HG02884 (cell line): Measurements from ENCODE around the gene ZNRD2.

Experiments used
- ATAC-seq: cut with Tn5 transposase; IDR thresholded peaks from one replicate; pipeline ENCODE4 v1.9.1; 2021; ENCODE audit warnings: mild to moderate bottlenecking, moderate library complexity; ENCODE audit not compliant: unreplicated experiment

Gene ZNRD2

DNA sequence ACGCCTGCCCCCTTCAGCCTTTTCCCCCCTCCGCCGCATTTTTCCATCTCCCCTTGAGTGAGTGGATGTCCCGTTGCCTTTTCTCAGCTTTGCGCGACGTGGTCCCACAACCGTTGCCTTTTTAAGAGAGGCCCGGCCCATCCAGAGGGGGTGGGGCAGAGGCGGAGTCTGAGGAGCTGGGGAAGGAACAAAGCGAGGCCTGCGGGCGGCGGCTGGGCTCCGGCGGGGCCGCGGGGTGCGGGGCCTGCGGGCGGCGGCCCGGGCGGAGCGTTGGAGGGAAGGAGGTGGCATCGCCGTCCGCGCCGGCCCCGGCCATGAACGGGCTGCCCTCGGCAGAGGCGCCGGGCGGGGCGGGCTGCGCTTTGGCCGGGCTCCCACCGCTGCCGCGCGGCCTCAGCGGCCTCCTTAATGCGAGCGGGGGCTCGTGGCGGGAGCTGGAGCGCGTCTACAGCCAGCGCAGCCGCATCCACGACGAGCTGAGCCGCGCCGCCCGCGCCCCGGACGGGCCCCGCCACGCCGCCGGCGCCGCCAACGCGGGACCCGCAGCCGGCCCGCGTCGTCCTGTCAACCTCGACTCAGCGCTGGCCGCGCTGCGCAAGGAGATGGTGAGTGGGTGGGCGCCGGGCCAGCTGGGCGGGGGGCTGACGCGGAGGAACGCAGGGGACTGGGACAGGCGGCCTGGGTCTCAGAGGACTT is 2.2 kb downstream of the ZNRD2 start, which contains the start of gene FAM89B:
Gene FAM89B (plus strand): TSS at position 183 of the 696 bp plus-strand sequence. CDS start 132 bp downstream, at position 315.
- ATAC-seq: no peak

DNA sequence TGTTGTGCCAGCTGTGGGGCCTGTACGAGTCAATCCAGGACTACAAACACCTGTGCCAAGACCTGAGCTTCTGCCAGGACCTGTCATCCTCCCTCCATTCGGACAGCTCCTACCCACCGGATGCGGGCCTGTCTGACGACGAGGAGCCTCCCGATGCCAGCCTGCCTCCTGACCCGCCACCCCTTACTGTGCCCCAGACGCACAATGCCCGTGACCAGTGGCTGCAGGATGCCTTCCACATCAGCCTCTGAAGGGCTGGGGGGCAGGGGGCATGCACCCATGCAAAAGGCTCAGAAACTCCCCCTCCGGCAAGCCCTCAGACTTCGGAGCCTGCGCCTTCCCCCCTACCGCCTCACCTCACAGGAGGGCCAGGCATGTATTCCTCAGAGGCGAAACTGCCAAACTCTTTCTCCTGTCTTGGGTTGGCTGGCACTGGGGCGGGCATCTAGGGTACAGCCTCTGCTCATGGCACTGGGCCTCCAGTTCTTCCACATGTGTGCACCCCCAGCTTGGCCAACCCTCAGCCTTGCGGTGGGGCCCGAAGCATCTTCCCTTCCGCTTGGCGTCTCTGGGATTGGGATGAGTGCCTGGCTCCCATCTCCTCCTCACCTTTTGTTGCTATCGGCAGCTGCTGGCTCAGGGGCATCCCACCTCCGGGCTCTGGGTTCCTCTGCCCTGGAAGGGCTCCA is 3.3 kb downstream of the ZNRD2 start:
- no peak for ATAC-seq

DNA sequence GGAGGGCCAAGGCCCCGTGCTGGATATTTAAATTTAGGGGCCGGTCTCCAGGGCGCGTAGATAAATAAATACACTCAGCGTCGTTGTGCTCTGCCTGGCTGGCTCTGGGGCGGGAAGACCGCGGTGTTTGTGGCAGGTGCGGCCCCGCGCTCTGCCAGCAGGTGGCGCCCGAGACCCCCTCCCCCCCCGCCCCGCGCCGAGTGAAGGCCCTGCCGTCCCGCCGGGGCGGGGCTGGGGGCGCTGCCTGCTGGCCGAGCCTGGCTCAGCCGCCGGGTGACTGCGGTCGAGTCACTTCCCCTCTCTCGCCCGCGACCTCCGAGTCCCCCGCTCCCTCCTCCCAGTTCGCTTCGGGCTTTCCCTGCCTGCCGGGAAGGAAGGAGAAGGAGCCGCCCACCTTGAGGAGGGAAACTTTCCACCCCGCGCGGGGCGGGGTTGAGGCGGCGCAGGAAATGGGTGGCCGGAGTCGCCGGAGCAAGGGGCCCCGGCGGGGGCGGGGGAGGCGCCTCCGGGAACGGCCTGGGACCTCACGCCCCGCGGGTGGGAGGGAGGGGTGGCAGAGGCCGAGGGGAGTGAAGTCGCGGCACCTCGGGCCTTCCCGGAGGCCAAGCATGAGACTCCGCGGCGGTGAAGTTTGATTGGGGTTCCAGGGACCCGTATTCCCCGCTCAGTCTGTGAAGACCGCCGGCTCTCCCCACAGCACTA is 4.0 kb downstream of the ZNRD2 start:
- ATAC-seq: peak; percentile 31

DNA sequence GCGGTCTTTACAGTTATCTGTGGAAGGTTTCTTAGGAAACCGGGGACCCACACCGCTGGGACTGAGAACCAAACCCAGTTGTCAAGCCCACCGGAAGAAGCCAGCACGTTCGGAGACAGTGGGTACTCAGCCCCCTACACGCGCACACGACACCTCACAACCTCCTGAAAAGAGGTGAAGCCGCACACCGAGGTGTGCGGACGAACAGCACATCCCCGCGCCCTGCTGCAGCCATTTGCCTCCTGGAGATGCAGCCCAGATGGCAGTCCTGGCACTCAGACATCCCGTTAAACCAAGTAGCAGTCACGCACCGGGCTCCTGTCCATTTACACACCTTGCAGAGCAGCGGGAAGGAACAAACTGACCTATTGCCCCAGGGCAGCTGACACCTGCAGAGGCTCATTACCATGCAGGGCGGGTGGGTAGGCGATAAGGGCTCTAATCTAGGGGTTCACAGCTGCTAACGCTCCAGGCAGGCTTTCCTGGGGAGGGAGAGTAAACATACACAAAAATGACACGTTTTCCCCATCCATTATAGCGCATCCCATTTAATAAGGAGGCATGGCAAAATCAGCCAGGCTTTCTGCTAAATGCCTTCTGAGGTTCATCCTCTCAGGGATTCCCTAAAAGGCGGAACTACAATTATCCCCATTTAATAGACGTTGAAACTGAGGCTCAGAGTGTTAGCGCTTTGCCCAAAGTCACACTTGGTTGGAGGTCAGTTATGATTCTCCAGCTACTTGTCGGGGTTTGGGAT is 4.7 kb downstream of the ZNRD2 start:
- ATAC-seq: no peak

DNA sequence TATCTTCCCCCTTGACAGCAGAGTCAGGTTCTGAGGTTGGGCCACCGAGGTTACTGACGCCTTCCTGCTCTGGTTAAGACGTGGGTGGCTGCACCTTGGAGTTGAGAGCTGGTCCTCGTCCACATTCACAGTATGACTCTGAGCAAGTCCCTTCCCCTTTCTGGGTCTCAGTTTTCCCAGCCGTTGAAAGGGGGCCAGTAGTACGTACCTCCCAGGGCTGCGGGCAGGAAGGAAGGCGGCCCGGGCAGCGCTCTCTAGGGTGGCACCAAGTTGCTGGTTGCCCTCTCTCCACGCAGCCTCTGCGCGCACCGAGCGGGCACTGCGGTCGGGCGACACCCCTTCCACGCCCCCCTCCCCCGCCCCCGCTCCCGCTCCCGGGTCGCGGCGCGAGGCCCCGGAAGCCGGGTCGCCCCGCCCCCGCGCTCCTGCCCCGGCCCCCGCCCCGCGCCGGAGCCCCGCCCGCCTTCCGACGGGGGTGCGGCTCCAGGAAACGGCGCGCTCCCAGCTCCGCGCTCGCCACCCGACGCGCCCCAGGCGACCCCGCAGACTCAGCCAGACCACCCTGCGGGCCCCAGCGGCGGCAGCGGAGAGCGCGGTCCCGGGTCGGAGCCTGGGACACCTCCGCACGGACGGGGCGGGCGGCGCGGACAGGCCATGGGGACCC is 5.4 kb downstream of the ZNRD2 start, which contains the start of gene EHBP1L1:
Gene EHBP1L1 (plus strand): TSS at position 486 of the 664 bp plus-strand sequence. CDS start 250 bp downstream, outside the sequence.
- no peak for ATAC-seq

DNA sequence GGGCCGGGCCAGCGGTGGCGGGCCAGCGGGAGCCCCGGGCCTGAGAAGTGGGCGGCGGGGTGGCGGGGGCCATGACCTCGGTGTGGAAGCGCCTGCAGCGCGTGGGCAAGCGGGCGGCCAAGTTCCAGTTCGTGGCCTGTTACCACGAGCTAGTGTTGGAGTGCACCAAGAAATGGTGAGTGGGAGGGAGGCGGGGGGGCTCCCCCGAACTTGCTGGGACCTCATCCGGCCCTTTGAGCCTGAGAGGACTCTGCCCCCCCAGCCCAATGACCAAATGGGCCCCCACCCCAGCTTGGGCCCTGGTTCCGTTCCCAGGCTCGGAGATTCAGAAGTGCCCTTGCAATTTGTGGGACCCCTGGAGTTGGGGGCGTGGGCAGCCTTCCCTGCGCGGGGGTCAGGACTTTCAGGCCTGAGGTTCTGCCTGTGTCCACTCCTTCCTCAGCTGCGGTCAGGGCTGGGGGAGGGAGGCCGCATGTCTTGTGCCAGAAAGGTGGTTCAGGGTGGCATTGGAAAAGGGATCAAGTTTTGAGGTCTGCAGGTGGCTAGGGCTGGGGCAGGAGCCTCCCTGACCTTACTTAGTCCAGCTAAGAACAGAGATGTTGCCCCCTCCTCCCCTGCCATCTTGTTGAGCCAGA is 6.1 kb downstream of the ZNRD2 start:
- no peak for ATAC-seq

DNA sequence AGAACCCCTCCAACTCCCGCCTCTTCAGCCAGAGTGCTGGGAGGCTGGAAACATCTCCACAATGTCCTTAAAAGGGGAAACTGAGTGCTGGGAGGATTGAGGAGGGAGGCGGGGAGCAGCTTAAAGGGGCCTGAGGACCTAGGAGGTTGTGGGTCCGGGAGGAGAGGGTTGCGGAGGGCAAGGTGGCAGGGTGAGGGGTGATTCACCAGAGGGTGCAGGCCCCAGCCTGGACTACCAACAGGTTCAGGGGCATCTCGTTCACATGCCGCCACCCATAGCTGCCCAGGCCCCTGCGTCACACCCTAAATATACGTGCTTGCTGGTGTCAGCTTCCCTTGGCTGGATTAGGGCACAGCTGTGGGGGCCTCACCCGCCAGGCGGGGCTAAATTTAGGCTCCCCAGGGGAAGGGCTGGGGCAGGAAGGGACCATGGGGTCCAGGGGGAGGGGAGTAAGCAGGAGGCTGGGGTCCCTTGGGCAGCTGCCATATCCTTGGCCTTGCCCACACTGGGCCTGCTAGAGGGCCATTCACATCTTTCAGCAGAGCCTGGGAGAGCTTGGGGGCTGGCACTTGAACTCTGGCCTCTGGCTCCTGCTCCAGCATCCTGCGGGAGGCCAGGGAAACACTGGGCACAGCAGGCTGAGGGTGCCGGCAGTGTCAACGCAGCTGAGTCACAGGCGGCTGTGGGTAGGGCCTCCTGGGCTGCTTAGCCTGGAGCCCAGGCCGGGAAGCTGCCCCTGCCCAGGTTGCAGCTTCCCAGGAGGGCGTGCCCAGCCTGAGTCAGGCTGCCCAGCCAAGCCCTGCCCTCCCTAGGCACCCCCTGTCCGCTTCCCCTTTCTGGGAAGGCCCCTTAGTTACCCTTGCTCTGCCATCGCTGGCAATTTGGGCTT is 6.8 kb downstream of the ZNRD2 start:
- no peak for ATAC-seq

DNA sequence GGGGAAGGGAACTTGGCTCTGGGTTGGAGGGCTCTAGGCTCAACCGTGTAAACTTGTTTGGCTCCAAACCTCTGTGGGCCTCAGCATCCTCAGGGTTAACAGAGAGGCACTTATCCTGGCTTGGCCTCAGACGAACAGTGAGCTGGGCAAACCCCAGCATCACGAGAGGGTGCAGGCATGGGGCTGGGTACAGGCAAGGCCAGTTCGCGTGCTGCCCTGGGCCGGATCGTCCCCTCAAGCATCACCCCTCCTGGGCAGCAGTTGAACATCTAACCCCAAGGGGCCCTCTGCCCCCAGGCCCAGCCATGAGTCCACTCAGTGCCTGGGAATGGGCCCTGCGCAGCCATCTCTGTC is 7.5 kb downstream of the ZNRD2 start:
- no peak for ATAC-seq

DNA sequence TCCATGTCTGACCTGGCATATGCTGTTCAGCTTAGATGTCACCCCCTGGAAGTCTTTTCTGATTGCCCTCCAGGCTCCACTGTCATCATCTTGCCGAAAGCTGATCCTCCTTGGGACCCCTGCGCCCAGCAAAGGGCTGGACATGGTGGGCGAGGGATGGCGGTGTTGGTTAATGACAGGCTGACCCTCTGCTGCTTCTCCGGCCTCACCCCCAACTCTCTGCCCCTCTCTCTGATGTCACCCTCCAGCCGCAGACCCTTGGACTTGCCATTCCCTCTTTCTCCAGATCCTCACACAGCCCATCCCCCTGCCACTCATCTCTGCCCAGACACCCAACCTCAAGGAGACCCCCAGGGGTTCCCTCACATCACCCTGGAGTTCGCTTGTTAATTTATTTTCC is 7.9 kb downstream of the ZNRD2 start:
- ATAC-seq: no peak

DNA sequence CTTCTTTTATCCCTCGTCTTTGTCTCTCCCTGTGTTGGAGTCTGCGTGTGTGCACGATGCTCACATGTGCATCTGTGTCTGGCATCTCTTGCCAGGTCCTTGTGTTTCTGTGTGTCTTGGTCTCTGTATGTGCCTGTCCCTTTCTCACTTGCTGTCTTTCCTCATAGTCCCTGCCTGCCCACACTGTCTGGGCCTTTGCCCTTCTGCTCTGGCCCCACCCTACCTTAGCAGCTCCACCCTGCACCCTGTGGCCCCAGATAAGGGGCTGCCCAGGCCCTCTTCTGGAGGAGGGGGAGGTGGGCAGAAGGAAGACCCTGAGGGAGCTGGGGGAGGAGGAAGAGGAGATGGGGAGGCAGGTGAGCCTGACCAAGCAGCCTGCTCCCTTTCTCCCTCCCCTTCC is 8.4 kb downstream of the ZNRD2 start:
- no peak for ATAC-seq

DNA sequence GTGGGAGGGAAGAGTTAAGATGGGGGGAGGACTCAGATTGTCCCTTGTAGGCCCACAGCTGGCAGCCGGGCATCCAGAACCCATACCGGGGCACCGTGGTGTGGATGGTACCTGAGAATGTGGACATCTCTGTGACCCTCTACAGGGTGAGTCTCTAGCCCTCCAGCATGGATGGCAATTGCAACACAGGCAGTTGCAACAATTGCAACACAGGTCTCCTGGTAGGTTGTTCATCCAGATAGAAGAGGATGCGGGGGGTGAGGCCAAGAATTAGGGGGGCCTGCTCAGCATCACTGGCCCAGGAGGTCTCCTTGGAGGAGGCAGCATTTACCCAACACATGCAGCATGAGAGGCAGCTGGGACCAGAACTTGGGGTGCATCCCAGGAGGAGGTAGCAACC is 9.0 kb downstream of the ZNRD2 start:
- ATAC-seq: no peak

DNA sequence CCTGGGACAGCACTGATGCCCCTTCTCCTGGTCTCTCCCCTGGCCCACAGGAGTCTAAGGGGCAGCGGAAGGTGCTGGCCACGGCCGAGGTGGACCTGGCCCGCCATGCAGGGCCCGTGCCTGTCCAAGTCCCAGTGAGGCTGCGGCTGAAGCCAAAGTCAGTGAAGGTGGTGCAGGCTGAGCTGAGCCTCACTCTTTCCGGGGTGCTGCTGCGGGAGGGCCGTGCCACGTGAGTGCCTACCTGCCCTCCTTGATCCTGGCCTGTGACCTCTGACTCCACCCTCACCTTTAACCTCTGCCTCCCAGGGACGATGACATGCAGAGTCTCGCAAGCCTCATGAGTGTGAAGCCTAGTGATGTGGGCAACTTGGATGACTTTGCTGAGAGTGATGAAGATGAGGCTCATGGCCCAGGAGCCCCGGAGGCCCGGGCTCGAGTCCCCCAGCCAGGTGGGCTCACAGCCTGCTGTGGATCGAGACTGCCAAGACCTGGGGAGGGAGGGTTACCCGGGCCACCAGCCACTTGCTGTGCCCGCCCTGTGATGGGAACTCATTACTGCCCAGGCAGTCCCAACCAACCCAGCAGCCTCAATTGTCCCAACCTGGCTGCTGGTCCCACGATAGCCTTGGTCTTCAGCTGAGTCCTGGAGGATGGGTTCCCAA is 9.9 kb downstream of the ZNRD2 start:
- ATAC-seq: no peak

DNA sequence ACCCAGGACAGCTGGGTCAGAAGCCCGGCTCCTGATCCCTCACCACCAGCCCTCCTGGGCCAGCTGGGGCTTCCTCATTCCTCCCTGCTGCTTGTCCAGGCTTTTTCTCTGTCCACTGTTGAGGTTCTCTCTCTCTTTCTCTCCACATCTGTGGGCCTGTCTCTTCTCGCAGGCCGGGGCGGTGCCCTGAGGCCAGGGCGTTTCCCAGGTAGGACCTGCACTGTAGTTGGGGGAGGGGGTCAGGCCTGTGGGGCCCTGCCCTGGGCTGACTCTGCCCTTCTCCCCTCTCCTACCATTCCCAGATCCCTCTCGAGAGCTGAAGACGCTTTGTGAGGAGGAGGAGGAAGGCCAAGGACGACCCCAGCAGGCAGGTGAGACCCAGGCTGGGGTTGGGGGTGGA is 10.5 kb downstream of the ZNRD2 start:
- ATAC-seq: no peak

DNA sequence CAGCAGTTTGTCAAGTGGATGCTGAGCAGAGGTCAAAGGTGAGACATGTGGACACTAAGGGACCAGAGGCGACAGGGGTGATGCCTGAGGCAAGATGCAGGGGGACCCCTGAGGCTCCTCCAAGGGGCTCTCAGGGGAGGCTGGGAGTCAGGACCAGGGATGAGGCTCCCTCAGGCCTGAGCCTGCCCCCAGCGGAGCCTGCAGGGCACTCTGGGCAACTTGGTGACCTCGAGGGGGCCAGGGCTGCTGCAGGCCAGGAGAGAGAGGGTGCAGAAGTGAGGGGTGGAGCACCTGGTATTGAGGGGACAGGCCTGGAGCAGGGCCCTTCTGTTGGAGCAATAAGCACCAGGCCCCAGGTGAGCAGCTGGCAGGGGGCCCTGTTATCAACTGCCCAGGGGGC is 11.7 kb downstream of the ZNRD2 start:
- ATAC-seq: no peak

DNA sequence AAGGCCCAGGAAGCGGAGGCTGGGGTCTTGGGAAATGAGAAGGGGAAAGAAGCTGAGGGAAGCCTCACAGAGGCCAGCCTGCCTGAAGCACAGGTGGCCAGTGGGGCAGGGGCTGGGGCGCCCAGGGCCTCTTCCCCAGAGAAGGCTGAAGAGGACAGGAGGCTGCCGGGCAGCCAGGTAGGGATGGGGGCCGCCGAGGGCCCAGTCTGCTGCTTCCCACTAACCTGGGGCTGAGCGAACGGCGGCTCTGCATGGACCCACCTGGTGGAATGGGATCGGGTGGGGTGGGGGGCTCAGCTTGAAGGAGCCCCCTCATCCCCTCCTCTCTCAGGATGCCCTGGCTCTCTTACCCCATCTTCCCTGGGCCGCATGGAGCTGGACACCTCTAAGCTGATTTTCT is 13.3 kb downstream of the ZNRD2 start:
- ATAC-seq: no peak

DNA sequence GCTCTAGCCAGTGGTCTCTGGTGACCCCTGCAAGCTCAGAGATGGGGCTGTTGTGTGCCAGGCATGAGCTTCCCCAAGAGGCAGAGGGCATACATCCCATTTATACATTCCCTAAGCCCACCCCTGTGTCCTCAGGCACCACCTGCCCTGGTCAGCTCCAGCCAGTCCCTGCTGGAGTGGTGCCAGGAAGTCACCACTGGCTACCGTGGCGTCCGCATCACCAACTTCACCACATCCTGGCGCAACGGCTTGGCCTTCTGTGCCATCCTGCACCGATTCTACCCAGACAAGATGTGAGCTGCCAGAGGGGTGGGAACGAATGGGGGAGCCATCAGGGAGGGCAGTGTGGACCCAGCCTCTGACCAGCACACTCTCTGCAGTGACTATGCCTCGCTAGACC is 13.8 kb downstream of the ZNRD2 start:
- ATAC-seq: no peak

DNA sequence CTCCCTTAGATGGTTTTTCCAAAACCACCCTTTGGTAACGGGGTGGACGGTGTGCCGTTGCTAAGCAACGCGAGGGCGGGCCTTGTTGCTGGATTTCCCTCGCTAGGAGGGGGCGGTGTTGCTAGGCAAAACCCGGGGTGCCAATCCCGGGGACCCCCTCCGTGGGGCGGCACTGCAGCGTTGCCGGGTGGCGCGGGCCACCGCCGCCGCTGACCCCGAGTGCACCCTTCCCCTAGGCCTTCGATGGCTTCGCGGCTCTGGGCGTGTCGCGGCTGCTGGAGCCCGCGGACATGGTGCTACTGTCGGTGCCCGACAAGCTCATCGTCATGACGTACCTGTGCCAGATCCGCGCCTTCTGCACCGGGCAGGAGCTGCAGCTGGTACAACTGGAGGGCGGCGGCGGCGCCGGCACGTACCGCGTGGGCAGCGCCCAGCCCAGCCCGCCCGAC is 14.5 kb downstream of the ZNRD2 start:
- no peak for ATAC-seq

DNA sequence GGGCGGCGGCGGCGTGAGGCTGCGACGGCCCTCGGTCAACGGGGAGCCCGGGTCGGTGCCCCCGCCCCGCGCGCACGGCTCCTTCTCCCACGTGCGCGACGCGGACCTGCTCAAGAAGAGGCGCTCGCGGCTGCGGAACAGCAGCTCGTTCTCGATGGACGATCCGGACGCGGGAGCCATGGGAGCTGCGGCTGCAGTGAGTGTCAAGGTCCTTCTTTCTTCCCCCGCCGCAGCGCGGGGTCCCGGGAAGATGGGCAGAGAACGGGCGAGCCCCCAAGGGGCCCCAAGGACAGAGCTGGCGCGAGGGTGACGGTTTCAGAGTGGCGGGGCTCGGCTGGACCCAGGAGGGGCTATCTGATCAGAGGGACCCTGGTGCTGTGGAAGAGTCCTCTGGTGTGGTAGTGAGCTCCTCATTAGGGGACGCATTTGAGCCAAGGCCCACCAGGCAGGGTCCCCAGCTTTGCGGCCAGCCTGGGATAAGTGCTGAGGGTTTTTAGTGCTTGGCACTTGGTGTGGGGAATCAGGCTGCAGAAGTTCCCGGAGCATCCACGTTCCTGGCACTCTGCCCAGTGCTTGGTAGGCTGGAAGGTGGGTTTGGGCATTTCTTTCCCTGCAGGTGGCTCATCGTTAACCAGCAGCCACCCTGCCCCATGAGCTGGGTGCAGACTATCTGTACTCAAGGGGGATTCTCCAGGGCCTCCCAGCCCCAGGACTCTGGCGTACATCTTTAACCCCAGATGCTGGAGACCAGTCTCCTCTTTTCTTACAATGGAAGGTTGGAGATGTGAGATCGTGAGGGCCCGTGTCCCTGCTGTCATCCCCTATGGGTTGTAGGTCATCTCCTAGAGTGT is 15.3 kb downstream of the ZNRD2 start:
- ATAC-seq: no peak
